Activated CD4-positive, alpha-beta memory T cell treated with anti-CD3 and anti-CD28 coated beads, Interleukin-2, amount 10 ng/mL, durations not matched to agents 7 days and 5 days (primary cell): Measurements from ENCODE around the gene DOCK7. TPM values are rescaled to one million over a fixed set of nuclear protein-coding genes. Genes with fewer than 3 reads are reported as not detected.
"Not testable (repeated sequence)": the region's sequence is repeated elsewhere in the genome, so short reads cannot be mapped to it uniquely, and the experiment has no call there.

Source experiments
- CTCF ChIA-PET: fragments of 350-600 bp; sonication (Branson Sonifier 250); formaldehyde crosslinking; loops from one replicate; lab custom pipeline; 2021; ENCODE audit warnings: antibody characterized with exemption, inconsistent platforms; lab: Charles Lee
- POLR2A ChIA-PET: fragments of 350-600 bp; sonication (Branson Sonifier 250); formaldehyde crosslinking; loops from one replicate; lab custom pipeline; 2021; ENCODE audit warnings: antibody characterized with exemption; lab: Charles Lee
- DNase-seq: peaks from one replicate; pipeline ENCODE4 v3.0.0-alpha.2; 2020
- H3K27ac Mint-ChIP-seq: one replicate; pipeline ENCODE4 v1.8.0; 2021; ENCODE audit warnings: mild to moderate bottlenecking, mixed read lengths
- H3K27me3 Mint-ChIP-seq: one replicate; pipeline ENCODE4 v1.8.0; 2021; ENCODE audit warnings: mixed read lengths
- H3K36me3 Mint-ChIP-seq: one replicate; pipeline ENCODE4 v1.8.0; 2021; ENCODE audit warnings: low read depth, mixed read lengths
- H3K4me1 Mint-ChIP-seq: one replicate; pipeline ENCODE4 v1.8.0; 2021; ENCODE audit warnings: mixed read lengths
- H3K4me3 Mint-ChIP-seq: one replicate; pipeline ENCODE4 v1.8.0; 2021; ENCODE audit warnings: mild to moderate bottlenecking, mixed read lengths
- H3K9me3 Mint-ChIP-seq: one replicate; pipeline ENCODE4 v1.8.0; 2021; ENCODE audit warnings: mixed read lengths
- total RNA-seq, 2 experiments: library from RNA; stranded (reverse); gene quantifications; one replicate each; pipeline ENCODE4 v1.2.3, GENCODE V29; 2021

Gene DOCK7
- total RNA-seq, 2 experiments from 2014 or later = 7.6 to 13.5 TPM

DNA sequence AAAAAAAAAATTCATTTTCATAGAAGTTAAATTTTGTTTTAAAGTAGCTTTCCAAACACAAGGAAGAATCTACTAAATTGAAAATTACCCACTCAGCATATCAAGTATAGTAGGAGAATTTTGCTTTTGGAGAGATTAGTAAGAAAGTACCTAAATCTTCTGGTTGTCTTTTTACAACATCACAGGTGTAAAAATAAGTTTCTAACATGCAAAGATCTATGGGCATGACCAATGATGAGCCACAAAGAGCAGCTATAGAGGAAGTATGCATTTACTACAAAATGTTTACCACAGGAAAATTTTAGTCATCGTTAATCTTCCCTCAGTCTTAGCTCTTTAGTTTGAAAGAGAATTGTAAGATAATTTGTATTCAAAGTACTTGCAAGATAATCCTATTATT is 62.8 kb downstream of the DOCK7 start:
- H3K4me3 Mint-ChIP-seq = no peak overlapping the region
- H3K27me3 Mint-ChIP-seq = no peaks in the 10 kb centered on the region
- peaks cover 10% of the 10 kb centered on the region for H3K4me1 Mint-ChIP-seq
- CTCF ChIA-PET = no interaction called here
- POLR2A ChIA-PET = no interaction called here
- no peaks in the 10 kb centered on the region for H3K36me3 Mint-ChIP-seq
- H3K9me3 Mint-ChIP-seq = no peaks in the 10 kb centered on the region
- no peak overlapping the region for H3K27ac Mint-ChIP-seq
- no peak for DNase-seq

DNA sequence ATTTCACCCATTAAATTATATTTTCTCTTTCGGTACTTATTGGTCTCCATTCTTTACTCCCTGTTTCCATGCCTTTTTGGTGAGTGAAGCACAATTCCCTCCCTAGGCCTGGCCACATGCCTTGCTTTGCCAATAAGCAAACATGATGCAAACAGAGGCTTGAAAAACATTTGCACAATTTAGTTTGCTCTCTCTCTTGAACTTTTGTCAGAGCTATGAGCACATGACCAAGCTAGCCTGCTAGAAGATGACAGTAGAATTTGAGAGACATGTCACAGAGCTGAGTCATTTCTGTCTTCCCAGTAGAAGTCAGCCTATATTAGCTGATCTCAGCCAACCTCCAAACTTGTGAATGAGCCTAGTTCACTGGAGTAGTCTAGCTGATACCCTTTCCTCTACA is 66.3 kb downstream of the DOCK7 start:
- H3K4me1 Mint-ChIP-seq = peaks cover 10% of the 10 kb centered on the region
- no peaks in the 10 kb centered on the region for H3K27me3 Mint-ChIP-seq
- ChIA-PET CTCF (no interaction called here), POLR2A (interaction anchor here (0.6 kb wide), 1 partner anchor 516 kb away, joined by 3 read pairs; no protein-coding TSS in a partner anchor)
- no peaks in the 10 kb centered on the region for H3K9me3 Mint-ChIP-seq
- H3K4me3 Mint-ChIP-seq = no peak overlapping the region
- DNase-seq = no peak
- H3K36me3 Mint-ChIP-seq = no peaks in the 10 kb centered on the region
- no peak overlapping the region for H3K27ac Mint-ChIP-seq

DNA sequence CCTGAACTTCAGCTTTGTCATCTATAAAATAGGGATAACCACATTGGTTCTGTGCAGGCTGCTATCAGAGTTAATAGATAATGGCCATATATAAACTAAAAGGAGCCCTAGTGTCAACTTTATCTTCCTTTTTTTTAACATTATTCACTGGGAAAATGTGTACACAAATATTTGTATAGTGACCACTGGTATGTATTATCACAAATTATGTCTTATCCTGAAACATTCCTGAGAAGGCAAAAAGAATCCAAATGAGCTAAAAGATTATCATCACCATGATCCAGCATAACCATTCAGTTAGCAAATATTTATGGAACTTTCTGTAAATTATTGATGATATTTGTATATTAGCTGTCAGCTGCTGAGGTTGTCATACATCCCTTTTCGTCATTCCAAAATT is 74.3 kb downstream of the DOCK7 start:
- H3K4me3 Mint-ChIP-seq = no peak overlapping the region
- DNase-seq = no peak
- no peaks in the 10 kb centered on the region for H3K9me3 Mint-ChIP-seq
- H3K4me1 Mint-ChIP-seq = no peaks in the 10 kb centered on the region
- H3K36me3 Mint-ChIP-seq = no peaks in the 10 kb centered on the region
- H3K27me3 Mint-ChIP-seq = no peaks in the 10 kb centered on the region
- ChIA-PET CTCF (no interaction called here), POLR2A (no interaction called here)
- no peak overlapping the region for H3K27ac Mint-ChIP-seq

DNA sequence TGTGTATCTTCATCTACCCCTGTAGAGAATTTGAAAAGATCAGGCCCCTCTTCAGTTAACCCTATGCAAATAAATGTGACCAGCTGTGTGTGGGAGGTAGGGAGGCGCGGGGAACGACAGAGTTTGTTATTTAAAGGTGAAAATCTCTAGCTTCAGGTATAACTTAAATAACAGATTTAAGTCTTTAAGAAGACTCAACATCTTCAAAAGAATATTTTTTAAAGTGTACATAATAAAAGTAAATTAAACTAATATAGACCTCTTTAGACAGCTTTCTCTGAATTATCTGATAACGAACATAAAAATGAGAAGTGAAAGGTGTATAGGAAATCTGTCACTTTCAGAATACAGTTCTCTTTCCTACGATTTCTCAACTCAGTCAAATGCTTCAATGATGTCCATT is 74.9 kb downstream of the DOCK7 start:
- Mint-ChIP-seq H3K27me3 (no peaks in the 10 kb centered on the region), H3K36me3 (no peaks in the 10 kb centered on the region), H3K4me3 (no peak overlapping the region), H3K27ac (no peak overlapping the region), H3K4me1 (no peaks in the 10 kb centered on the region), H3K9me3 (no peaks in the 10 kb centered on the region)
- ChIA-PET POLR2A (no interaction called here), CTCF (no interaction called here)
- DNase-seq = no peak

DNA sequence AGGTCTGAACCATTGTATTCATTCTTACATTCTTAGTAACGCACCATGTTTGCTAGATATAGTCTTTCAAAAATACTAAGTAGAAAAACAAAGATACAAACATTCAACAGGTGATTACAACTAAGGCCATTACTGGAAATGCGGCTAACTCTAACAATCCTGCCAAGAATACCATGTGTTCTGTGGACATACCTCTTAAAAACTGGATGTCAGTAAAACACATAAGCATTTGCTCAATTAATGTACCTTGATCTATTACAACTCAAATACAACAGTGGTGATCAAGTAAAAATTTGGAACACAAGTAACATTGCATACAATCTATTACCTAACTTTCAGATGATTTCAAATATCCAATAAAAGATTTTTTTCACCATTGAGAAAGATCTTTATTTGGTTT is 75.4 kb downstream of the DOCK7 start:
- CTCF ChIA-PET = no interaction called here
- POLR2A ChIA-PET = no interaction called here
- Mint-ChIP-seq H3K4me3 (no peak overlapping the region), H3K27me3 (no peaks in the 10 kb centered on the region), H3K27ac (no peak overlapping the region), H3K9me3 (no peaks in the 10 kb centered on the region), H3K36me3 (no peaks in the 10 kb centered on the region), H3K4me1 (no peaks in the 10 kb centered on the region)
- no peak for DNase-seq

DNA sequence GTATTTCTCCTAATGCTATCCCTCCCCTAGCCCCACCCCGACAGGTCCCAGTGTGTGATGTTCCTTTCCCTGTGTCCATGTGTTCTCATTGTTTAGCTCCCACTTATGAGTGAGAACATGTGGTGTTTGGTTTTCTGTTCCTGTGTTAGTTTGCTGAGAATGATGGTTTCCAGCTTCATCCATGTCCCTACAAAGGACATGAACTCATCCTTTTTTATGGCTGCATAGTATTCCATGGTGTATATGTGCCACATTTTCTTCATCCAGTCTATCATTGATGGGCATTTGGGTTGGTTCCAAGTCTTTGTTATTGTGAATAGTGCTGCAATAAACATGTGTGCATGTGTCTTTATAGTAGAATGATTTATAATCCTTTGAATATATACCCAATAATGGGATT is 77.6 kb downstream of the DOCK7 start:
- H3K4me1 Mint-ChIP-seq, H3K27ac Mint-ChIP-seq, H3K36me3 Mint-ChIP-seq, DNase-seq, H3K9me3 Mint-ChIP-seq, H3K4me3 Mint-ChIP-seq, POLR2A ChIA-PET, H3K27me3 Mint-ChIP-seq, CTCF ChIA-PET: not testable (repeated sequence)

DNA sequence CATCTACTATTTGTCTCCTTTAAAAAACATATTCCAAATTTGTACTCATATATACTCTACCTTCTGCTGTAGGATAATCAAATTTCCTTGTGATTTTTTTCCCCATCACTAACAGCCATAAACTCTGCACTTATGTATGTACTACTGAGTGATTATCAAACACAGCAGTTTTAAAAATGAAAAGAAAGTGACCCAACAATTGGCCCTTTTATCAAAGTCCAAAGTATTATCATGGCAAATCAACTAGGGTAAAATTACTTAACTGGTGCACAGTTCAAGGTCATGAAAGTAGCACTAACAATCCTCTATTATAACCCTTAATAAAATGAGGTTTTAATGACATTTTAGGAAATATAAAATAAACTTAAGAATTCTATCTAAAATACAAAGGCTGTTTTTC is 79.3 kb downstream of the DOCK7 start:
- POLR2A ChIA-PET = no interaction called here
- H3K36me3 Mint-ChIP-seq = no peaks in the 10 kb centered on the region

DNA sequence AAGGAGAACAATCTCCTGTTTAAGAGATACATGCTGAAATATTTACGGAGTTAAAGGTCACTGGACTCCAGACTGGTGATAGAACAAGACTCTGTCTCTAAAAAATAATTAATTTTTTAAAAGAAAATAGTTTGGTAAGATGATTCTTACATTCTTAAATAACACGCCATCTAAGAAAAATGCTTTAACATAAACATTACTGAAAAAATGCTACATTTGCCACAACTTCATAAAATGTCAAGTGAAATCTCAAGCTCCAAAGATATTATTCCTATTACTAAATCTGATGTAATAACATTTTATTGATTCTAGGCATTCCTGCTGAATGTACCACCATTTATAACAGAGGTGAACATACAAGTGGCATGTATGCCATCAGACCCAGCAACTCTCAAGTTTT is 86.7 kb downstream of the DOCK7 start:
- Mint-ChIP-seq H3K4me3 (no peak overlapping the region), H3K27ac (no peak overlapping the region), H3K9me3 (no peaks in the 10 kb centered on the region), H3K27me3 (no peaks in the 10 kb centered on the region), H3K36me3 (no peaks in the 10 kb centered on the region), H3K4me1 (peaks cover 4% of the 10 kb centered on the region)
- ChIA-PET CTCF (no interaction called here), POLR2A (no interaction called here)
- DNase-seq = no peak

More for the DNA sequence above, 79.3 kb downstream of the DOCK7 start:
- Mint-ChIP-seq H3K4me3 (no peak overlapping the region), H3K27me3 (no peaks in the 10 kb centered on the region), H3K9me3 (no peaks in the 10 kb centered on the region), H3K4me1 (no peaks in the 10 kb centered on the region), H3K27ac (no peak overlapping the region)
- DNase-seq = no peak
- CTCF ChIA-PET = no interaction called here

DNA sequence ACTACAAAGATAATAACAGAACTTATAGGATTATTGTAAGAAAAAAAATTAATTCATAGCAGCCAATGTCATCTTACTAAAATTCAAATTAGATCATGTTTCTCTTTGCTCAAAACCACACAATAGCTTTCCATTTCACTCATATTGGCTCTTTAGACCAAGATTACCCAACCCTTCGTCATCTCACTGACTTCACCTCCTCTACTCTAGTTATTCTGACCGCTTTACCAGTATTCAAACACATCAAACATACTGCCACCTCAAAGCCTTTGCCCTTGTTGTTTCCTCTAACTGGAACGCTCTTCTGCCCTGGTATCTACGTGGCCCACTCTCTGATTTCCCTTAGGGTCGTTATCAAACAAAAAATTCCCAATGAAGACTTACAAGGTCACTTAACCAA is 89.1 kb downstream of the DOCK7 start:
- POLR2A ChIA-PET = no interaction called here

DNA sequence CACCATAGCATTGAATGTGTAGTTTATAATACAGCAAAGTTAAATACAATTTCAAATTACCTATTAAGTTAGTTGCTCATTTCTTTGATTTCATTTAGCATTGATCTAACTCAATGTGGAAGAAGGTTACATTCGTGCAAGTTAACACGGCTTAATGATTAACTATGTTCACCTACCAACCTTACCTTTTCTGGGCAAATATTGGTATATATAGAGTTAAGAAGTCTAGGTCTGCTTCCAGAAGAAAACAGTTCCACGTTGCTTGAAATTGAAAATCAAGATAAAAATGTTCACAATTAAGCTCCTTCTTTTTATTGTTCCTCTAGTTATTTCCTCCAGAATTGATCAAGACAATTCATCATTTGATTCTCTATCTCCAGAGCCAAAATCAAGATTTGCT is 90.9 kb downstream of the DOCK7 start, which contains the start of gene ANGPTL3:
ANGPTL3 (plus strand) TSS at position 240 of the 400 bp plus-strand sequence; CDS start at position 287, 47 bp downstream.
- H3K4me1 Mint-ChIP-seq = peaks cover 4% of the 10 kb centered on the region
- H3K27me3 Mint-ChIP-seq = no peaks in the 10 kb centered on the region
- DNase-seq = no peak
- ChIA-PET CTCF (no interaction called here), POLR2A (no interaction called here)
- no peak within 1 kb of the TSS for H3K4me3 Mint-ChIP-seq
- no peaks in the 10 kb centered on the region for H3K36me3 Mint-ChIP-seq
- H3K27ac Mint-ChIP-seq = no peak within 1 kb of the TSS
- H3K9me3 Mint-ChIP-seq = no peaks in the 10 kb centered on the region

More for the DNA sequence above, 89.1 kb downstream of the DOCK7 start:
- H3K27ac Mint-ChIP-seq = no peak overlapping the region
- no peaks in the 10 kb centered on the region for H3K9me3 Mint-ChIP-seq
- CTCF ChIA-PET = no interaction called here
- no peak for DNase-seq
- no peaks in the 10 kb centered on the region for H3K27me3 Mint-ChIP-seq
- no peaks in the 10 kb centered on the region for H3K36me3 Mint-ChIP-seq
- H3K4me1 Mint-ChIP-seq = peaks cover 4% of the 10 kb centered on the region
- no peak overlapping the region for H3K4me3 Mint-ChIP-seq

DNA sequence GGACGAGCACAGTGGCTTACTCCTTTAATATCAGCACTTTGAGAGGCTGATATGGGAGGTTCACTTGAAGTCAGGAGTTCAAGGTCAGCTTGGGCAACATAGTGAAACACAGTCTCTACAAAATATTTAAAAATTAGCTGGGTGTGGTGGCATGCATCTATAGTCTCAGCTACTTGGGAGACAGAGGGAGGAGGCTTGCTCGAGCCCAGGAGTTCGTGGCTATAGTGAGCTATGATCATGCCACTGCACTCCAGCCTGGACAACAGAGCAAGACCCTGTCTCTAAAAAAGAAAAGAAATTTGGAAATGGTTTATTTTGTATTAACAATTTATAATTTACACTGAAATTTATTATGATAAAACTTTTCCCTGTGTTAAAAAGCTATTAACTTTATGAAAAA is 92.5 kb downstream of the DOCK7 start:
- DNase-seq = no peak
- Mint-ChIP-seq H3K9me3 (no peaks in the 10 kb centered on the region), H3K36me3 (no peaks in the 10 kb centered on the region), H3K4me3 (no peak overlapping the region), H3K27me3 (no peaks in the 10 kb centered on the region), H3K27ac (no peak overlapping the region), H3K4me1 (peaks cover 4% of the 10 kb centered on the region)
- ChIA-PET POLR2A (no interaction called here), CTCF (no interaction called here)

DNA sequence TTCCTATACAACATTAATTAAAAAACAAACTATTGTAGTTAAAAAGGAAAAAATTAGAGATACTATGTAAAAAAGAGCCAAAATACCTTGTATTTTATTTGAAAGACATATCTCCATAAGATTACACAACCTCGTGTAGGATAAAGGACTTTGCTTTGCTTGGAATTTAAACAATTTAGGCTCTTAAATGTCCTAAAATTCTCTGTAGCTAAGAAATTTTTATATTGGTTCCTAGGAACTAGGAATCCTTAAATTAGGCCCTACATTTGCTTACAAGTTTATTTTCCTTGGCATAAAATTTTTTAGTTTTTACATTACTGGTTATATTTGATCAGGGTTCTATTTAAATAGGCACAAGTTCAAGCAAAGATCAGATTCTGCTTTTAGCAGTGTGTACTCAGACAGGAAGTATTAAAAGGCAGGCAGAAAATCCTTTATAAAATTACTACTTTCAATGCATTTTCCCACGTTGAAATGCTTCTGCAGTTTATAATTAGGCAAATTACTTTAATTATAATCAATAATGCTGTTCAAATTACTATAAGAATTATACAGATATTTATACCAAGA is 94.3 kb downstream of the DOCK7 start:
- CTCF ChIA-PET = no interaction called here
- Mint-ChIP-seq H3K27me3 (no peaks in the 10 kb centered on the region), H3K4me1 (peaks cover under 1% of the 10 kb centered on the region), H3K9me3 (no peaks in the 10 kb centered on the region), H3K36me3 (no peaks in the 10 kb centered on the region), H3K27ac (no peak overlapping the region), H3K4me3 (no peak overlapping the region)
- POLR2A ChIA-PET = no interaction called here
- no peak for DNase-seq

DNA sequence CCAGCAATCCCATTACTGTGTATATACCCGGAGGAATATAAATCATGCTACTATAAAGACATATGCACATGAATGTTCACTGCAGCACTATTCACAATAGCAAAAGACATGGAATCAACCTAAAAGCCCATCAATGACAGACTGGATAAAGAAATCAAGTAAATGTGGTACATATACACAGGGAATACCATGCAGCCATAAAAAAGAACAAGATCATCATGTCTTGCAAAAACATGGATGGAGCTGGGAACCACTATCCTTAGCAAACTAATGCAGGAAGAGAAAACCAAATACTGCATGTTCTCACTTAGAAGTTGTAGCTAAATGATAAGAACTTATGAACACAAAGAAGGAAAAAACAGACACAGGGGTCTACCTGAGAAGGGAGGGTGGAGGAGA is 97.2 kb downstream of the DOCK7 start:
- POLR2A ChIA-PET = no interaction called here
- no peak overlapping the region for H3K4me3 Mint-ChIP-seq
- H3K27me3 Mint-ChIP-seq = no peaks in the 10 kb centered on the region
- CTCF ChIA-PET = no interaction called here
- H3K9me3 Mint-ChIP-seq = no peaks in the 10 kb centered on the region
- no peaks in the 10 kb centered on the region for H3K4me1 Mint-ChIP-seq
- H3K36me3 Mint-ChIP-seq = no peaks in the 10 kb centered on the region
- H3K27ac Mint-ChIP-seq = no peak overlapping the region
- no peak for DNase-seq

DNA sequence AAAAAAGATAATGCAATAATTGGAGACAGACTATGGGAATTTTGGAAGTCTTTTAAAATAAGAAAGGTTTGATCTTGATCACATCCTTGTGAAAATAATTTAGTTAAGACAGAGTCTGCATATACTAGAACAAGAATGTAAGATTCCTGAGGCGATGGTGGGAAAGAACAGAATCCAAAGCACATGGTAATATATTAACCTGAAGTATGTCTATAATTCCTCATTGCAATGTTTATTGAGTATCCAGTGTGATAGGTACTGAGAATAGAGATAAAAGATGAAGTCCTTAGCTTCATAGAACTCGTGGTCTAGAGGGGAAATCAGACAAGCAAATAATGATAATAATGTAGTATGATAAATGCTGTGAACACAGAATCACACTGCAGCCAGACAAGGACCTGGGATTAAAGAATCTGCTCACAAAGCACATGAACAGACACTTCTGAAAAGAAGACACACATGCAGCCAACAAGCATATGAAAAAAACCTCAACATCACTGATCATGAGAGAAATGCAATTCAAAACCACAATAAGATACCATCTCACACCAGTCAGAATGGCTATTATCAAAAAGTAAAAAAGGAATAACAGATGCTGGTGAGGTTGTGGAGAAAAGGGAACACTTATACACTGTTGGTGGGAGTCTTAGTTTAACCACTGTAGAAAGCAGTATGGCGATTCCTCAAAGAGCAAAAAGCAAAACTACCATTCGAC is 97.8 kb downstream of the DOCK7 start:
- H3K36me3 Mint-ChIP-seq = no peaks in the 10 kb centered on the region
- H3K27ac Mint-ChIP-seq = no peak overlapping the region
- H3K4me3 Mint-ChIP-seq = no peak overlapping the region
- CTCF ChIA-PET = no interaction called here
- no peaks in the 10 kb centered on the region for H3K27me3 Mint-ChIP-seq
- DNase-seq = no peak
- no peaks in the 10 kb centered on the region for H3K4me1 Mint-ChIP-seq
- H3K9me3 Mint-ChIP-seq = no peaks in the 10 kb centered on the region
- POLR2A ChIA-PET = no interaction called here
